ENCODE data around the gene ZBP1. TPM values are rescaled to one million over a fixed set of nuclear protein-coding genes. Genes with fewer than 3 reads are reported as not detected.

The ZBP1 gene
- total RNA-seq, 1 donor from 2014 or later = not detected

GRCh38 chr20:57584768-57585461 lies 35.3 kb downstream of the ZBP1 start:
- no peak for DNase-seq (ENCODE audit: extremely low spot score, unreplicated experiment)
- no peak for TF ChIP-seq CTCF (conservative IDR thresholded peaks at IDR 0.05)
- H3K36me3 Mint-ChIP-seq = no peaks in the 10 kb centered on the region
- H3K4me3 Mint-ChIP-seq = no peak overlapping the region
- H3K27ac Mint-ChIP-seq = no peak overlapping the region
- H3K9me3 Mint-ChIP-seq = no peaks in the 10 kb centered on the region
- peaks cover 47% of the 10 kb centered on the region for H3K4me1 Mint-ChIP-seq (ENCODE audit: unreplicated experiment)
- H3K27me3 Mint-ChIP-seq = peaks cover 36% of the 10 kb centered on the region

DNA sequence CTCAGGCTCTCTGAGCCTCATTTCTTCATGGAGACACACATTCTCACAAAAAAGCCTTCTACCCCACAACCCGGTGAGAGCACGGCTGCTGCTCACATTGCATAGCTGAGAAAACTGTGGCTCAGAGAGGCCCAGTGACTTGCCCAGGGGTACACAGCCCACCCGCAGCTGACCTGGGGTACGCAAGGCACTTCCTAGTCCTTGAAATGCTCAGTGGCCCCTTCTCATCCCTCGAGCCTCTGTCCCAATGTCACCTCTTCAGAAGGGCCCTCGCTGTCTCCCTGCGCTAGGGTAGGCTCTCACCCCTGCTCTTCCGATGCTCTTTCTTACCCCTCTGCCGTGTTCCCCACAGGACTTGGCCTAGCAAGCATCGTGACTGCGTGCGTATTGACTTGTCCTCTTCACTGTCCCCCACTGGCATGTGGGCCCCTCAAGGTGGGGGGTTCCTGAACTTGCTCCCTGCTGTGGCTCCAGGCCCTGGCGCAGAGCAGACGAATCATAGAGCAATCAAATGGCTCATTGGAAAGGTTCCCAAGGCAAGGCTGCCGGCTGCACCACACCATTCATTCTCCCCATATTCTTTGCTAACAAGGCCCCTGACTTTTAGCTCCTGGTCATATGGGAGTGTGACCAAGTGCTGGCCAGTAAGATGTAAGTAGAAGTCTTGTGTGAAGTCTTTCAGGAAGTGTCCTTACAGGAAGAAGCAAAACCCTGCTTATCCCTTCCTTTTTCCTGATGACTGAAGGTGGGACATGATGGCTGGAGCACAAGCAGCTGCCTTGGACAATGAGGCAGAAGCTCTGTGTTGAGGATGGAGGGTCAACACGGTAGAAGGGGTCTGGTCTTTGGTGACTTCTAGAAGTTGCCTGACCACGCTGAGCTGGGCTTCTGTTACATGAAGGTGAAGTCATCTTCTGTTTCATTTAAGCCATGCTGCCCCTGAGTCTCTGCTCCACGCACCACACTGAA lies 36.7 kb downstream of the ZBP1 start:
- H3K27me3 Mint-ChIP-seq = peaks cover 42% of the 10 kb centered on the region
- H3K9me3 Mint-ChIP-seq = no peaks in the 10 kb centered on the region
- TF ChIP-seq CTCF (conservative IDR thresholded peaks at IDR 0.05) = peak; percentile 6
- DNase-seq (ENCODE audit: extremely low spot score, unreplicated experiment) = no peak
- peak overlapping the region; percentile 55 for H3K4me3 Mint-ChIP-seq
- H3K4me1 Mint-ChIP-seq (ENCODE audit: unreplicated experiment) = peaks cover 53% of the 10 kb centered on the region
- no peaks in the 10 kb centered on the region for H3K36me3 Mint-ChIP-seq
- H3K27ac Mint-ChIP-seq = peak overlapping the region; percentile 44

DNA sequence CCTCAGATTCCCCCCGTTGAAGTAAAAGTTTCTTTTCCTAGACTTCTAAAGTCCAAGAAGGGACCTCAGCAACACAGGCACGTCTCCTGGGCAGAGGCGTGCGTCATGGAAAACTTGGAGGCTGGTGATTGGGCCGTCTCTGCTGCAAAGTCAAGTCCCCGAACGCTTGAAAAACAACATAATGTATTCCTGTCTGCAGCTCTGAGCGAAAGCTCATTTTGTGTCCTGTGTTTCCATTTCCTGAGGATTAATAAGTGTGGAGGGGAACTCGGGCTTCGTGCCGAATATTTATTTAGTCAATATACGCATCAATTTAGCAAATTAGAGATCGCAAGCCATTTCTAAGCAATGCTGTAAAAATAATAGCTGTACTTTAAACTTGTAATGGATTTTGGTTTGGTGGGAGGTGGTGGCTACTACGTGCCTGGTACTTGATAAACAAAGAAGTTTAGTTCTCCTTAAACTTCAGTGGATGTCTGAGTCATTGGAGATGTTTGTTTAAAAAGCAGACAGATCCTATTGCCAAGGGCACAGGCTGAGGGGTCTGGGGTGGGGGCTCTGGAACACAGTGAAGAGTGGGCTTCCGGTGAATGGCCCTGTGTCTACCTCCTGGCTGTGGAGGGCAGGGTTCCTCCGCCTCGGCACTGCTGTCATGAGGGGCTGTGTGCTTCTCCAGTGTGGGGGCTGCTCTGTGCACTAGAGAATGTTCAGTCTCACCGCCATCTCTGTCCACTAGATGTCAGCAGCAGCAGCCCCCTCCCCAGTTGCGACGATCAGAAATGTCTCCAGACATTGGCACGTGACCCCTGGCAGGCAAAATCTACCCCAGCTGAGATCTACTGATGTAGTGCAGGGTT lies 37.6 kb downstream of the ZBP1 start:
- H3K9me3 Mint-ChIP-seq = no peaks in the 10 kb centered on the region
- H3K4me1 Mint-ChIP-seq (ENCODE audit: unreplicated experiment) = peaks cover 53% of the 10 kb centered on the region
- TF ChIP-seq CTCF (conservative IDR thresholded peaks at IDR 0.05) = peak; percentile 78
- peaks cover 46% of the 10 kb centered on the region for H3K27me3 Mint-ChIP-seq
- peak overlapping the region; percentile 62 for H3K4me3 Mint-ChIP-seq
- H3K36me3 Mint-ChIP-seq = no peaks in the 10 kb centered on the region
- DNase-seq (ENCODE audit: extremely low spot score, unreplicated experiment) = no peak
- H3K27ac Mint-ChIP-seq = peak overlapping the region; percentile 44

GRCh38 chr20:57582029-57582378 lies 38.2 kb downstream of the ZBP1 start:
- Mint-ChIP-seq H3K27me3 (peaks cover 44% of the 10 kb centered on the region), H3K36me3 (no peaks in the 10 kb centered on the region), H3K4me1 (ENCODE audit: unreplicated experiment) (peaks cover 51% of the 10 kb centered on the region), H3K27ac (peak overlapping the region; percentile 44), H3K4me3 (no peak overlapping the region), H3K9me3 (no peaks in the 10 kb centered on the region)
- no peak for TF ChIP-seq CTCF (conservative IDR thresholded peaks at IDR 0.05)
- no peak for DNase-seq (ENCODE audit: extremely low spot score, unreplicated experiment)

Measured in type B pancreatic cell (in vitro differentiated cells).